OCI-LY1 (cell line): ENCODE measurements around the gene HEG1.

Experiments
- CTCF ChIP-seq: fragments of 200-600 bp; sonication (generic), shearing (Covaris generic); IDR thresholded peaks from 2 replicates; pipeline ENCODE4 v1.5.1; 2017; ENCODE audit warnings: mild to moderate bottlenecking, antibody characterized with exemption, low read length, moderate library complexity, mixed read lengths
- EZH2 ChIP-seq: fragments of 200-600 bp; sonication (generic), shearing (Covaris generic); IDR thresholded peaks from 2 replicates; pipeline ENCODE4 v1.8.0; 2017; ENCODE audit warnings: borderline replicate concordance, mixed run types, mild to moderate bottlenecking, antibody characterized with exemption, low read length, moderate library complexity, mixed read lengths

GRCh38 chr3:125003369-125003853, 52.4 kb downstream of the HEG1 start:
- TF ChIP-seq CTCF (no peak), EZH2 (no peak)
